ENCODE measurements around the gene LMO3.

LMO3 gene

GRCh38 chr12:16579041-16579440 is 26.9 kb downstream of the LMO3 start:
- no peak overlapping the region for H2AFZ ChIP-seq (ENCODE audit: low read length)
- TF ChIP-seq, protein P1, sequence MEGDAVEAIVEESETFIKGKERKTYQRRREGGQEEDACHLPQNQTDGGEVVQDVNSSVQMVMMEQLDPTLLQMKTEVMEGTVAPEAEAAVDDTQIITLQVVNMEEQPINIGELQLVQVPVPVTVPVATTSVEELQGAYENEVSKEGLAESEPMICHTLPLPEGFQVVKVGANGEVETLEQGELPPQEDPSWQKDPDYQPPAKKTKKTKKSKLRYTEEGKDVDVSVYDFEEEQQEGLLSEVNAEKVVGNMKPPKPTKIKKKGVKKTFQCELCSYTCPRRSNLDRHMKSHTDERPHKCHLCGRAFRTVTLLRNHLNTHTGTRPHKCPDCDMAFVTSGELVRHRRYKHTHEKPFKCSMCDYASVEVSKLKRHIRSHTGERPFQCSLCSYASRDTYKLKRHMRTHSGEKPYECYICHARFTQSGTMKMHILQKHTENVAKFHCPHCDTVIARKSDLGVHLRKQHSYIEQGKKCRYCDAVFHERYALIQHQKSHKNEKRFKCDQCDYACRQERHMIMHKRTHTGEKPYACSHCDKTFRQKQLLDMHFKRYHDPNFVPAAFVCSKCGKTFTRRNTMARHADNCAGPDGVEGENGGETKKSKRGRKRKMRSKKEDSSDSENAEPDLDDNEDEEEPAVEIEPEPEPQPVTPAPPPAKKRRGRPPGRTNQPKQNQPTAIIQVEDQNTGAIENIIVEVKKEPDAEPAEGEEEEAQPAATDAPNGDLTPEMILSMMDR (conservative IDR thresholded peaks at IDR 0.05; ENCODE audit: low read length): no peak
- no peak for TF ChIP-seq EZH2phosphoT487 (IDR thresholded peaks at IDR 0.05; ENCODE audit: borderline replicate concordance)

DNA sequence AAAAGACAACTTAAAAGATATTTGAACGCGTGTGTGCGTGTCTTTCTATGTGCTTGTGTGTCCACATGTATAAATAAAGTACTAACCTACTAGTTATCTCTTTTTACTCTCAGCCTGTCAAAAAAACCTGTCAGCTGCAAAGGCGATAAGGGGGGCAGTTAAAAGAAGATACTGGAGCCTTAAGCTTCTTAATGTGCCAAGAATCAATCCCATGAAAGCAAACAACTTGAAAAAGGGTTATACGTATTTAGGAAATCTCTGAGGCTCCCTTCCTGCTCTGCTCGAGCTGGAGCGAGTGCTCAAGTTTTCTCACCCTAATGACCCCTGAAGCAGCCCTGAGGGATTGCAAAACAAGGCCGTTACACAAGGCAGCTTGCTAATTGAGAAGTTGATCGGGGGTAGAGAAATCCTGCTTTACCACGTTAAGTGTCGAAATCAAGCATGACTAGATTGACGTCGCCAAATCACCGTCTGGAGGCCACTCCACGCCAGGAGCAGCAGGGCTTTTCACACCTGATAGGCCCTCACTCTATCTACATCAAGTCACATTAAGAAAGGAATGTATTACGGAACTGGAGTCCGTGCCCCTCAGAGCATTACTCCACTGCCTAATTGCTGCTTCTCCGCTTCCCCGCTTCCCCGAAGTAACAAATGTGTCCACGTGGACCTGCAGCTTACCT is 32.4 kb downstream of the LMO3 start:
- Histone ChIP-seq H3K9me2 (replicated peaks; ENCODE audit: low read depth, low read length) (no peaks in the 10 kb centered on the region), H3K4me2 (ENCODE audit: low read depth, low read length, poor library complexity, severe bottlenecking) (no peak overlapping the region), H3K4me1 (ENCODE audit: insufficient read depth, low read length, poor library complexity, severe bottlenecking) (no peaks in the 10 kb centered on the region), H4K20me1 (ENCODE audit: insufficient read depth, low read length, poor library complexity, severe bottlenecking) (no peaks in the 10 kb centered on the region), H3K4me3 (ENCODE audit: low read length, poor library complexity, severe bottlenecking) (no peak overlapping the region), H3F3A (ENCODE audit: low read depth) (no peaks in the 10 kb centered on the region), H3K9me3 (ENCODE audit: insufficient read depth, low read depth, low read length) (no peaks in the 10 kb centered on the region), H2AFZ (ENCODE audit: low read length) (no peak overlapping the region), H3K79me2 (ENCODE audit: insufficient read depth, low read length) (no peaks in the 10 kb centered on the region), H3K9ac (ENCODE audit: low read depth, low read length, poor library complexity, severe bottlenecking) (no peak overlapping the region), H3K36me3 (ENCODE audit: insufficient read depth, low read length) (no peaks in the 10 kb centered on the region), H3K27me3 (ENCODE audit: insufficient read depth, low read length, poor library complexity, severe bottlenecking) (no peaks in the 10 kb centered on the region)
- TF ChIP-seq EZH2phosphoT487 (IDR thresholded peaks at IDR 0.05; ENCODE audit: borderline replicate concordance): no peak
- TF ChIP-seq, protein P1 (conservative IDR thresholded peaks at IDR 0.05; ENCODE audit: low read length): no peak

More at GRCh38 chr12:16579041-16579440, 26.9 kb downstream of the LMO3 start:
- no peaks in the 10 kb centered on the region for H3K27me3 ChIP-seq (ENCODE audit: insufficient read depth, low read length, poor library complexity, severe bottlenecking)
- no peaks in the 10 kb centered on the region for H3K4me1 ChIP-seq (ENCODE audit: insufficient read depth, low read length, poor library complexity, severe bottlenecking)
- H3F3A ChIP-seq (ENCODE audit: low read depth): no peaks in the 10 kb centered on the region
- no peak overlapping the region for H3K9ac ChIP-seq (ENCODE audit: low read depth, low read length, poor library complexity, severe bottlenecking)
- H3K4me3 ChIP-seq (ENCODE audit: low read length, poor library complexity, severe bottlenecking): no peak overlapping the region
- H3K79me2 ChIP-seq (ENCODE audit: insufficient read depth, low read length): no peaks in the 10 kb centered on the region
- no peaks in the 10 kb centered on the region for H3K36me3 ChIP-seq (ENCODE audit: insufficient read depth, low read length)
- H3K4me2 ChIP-seq (ENCODE audit: low read depth, low read length, poor library complexity, severe bottlenecking): no peak overlapping the region
- H3K9me3 ChIP-seq (ENCODE audit: insufficient read depth, low read depth, low read length): 0 out of 2 replicates have a peak, but pooled peaks cover 5% of the 10 kb centered on the region
- no peaks in the 10 kb centered on the region for H4K20me1 ChIP-seq (ENCODE audit: insufficient read depth, low read length, poor library complexity, severe bottlenecking)
- H3K9me2 ChIP-seq (replicated peaks; ENCODE audit: low read depth, low read length): no peaks in the 10 kb centered on the region

DNA sequence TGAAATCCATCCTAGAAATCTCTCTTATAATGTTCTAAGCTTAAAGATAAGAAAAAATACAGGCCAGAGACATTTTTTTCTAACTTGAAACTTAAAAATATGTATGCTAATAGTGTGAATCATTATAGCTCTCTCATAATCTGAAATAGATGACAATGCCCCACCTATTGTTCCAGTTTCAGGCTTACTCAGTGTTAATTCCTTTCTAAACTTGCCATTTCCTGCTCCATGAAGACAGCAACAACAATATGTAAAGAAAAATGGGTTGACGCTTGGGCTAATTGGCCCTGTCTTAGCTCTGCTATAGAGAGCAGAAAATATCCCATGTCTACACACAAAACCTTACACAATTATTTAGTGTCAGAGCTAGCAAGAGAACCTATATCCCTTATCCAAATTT is 37.1 kb downstream of the LMO3 start:
- Histone ChIP-seq H3K4me3 (ENCODE audit: low read length, poor library complexity, severe bottlenecking) (no peak overlapping the region), H3K4me2 (ENCODE audit: low read depth, low read length, poor library complexity, severe bottlenecking) (no peak overlapping the region), H3K4me1 (ENCODE audit: insufficient read depth, low read length, poor library complexity, severe bottlenecking) (no peaks in the 10 kb centered on the region), H3K9ac (ENCODE audit: low read depth, low read length, poor library complexity, severe bottlenecking) (no peak overlapping the region), H3F3A (ENCODE audit: low read depth) (no peaks in the 10 kb centered on the region), H3K9me2 (replicated peaks; ENCODE audit: low read depth, low read length) (no peaks in the 10 kb centered on the region), H3K36me3 (ENCODE audit: insufficient read depth, low read length) (no peaks in the 10 kb centered on the region), H3K27me3 (ENCODE audit: insufficient read depth, low read length, poor library complexity, severe bottlenecking) (no peaks in the 10 kb centered on the region), H3K79me2 (ENCODE audit: insufficient read depth, low read length) (no peaks in the 10 kb centered on the region), H2AFZ (ENCODE audit: low read length) (no peak overlapping the region), H3K9me3 (ENCODE audit: insufficient read depth, low read depth, low read length) (no peaks in the 10 kb centered on the region), H4K20me1 (ENCODE audit: insufficient read depth, low read length, poor library complexity, severe bottlenecking) (no peaks in the 10 kb centered on the region)
- TF ChIP-seq, protein P1 (conservative IDR thresholded peaks at IDR 0.05; ENCODE audit: low read length): no peak
- TF ChIP-seq EZH2phosphoT487 (IDR thresholded peaks at IDR 0.05; ENCODE audit: borderline replicate concordance): no peak

Measured in Loucy (cell line).